Fibroblast of mammary gland (primary cell): ENCODE data around the gene CRTC1.
A peak's percentile ranks its signal among the peaks of the same experiment; 100 is the strongest.
"Not testable (repeated sequence)": the region's sequence is repeated elsewhere in the genome, so short reads cannot be mapped to it uniquely, and the experiment has no call there.

Source experiments
- DNase-seq: peaks from one replicate; pipeline ENCODE4 v3.0.0-alpha.2; 2010; ENCODE audit warnings: low read depth
- H3K4me3 ChIP-seq: 2 replicates; pipeline ENCODE4 v1.5.1; 2011; ENCODE audit warnings: low read depth, mild to moderate bottlenecking, low read length, moderate library complexity; ENCODE audit not compliant: control insufficient read depth
- CTCF ChIP-seq: conservative IDR thresholded peaks from 2 replicates; pipeline ENCODE4 v1.5.1; 2011; ENCODE audit warnings: low read depth, low read length, inconsistent platforms; ENCODE audit not compliant: control insufficient read depth, insufficient read depth

CRTC1 gene

DNA sequence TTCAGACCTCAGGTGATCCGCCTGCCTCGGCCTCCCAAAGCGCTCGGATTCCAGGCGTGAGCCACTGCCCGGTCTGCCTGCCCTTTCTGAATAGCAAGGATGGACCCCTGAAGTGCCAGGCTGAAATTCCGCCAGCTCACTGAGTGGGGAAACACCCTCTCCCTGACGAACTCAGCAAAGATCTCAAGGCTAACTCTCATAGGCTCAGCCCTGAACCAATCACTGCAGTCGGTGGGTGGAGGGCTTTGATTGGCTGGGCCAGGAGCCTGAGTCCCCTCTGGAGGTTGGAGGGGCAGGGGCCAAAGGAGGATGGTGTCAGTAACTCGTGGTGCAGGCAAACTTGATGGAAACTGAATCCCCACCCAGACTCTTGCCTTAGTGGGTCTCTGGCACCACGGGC lies 118.9 kb downstream of the CRTC1 start:
- no peak overlapping the region for H3K4me3 ChIP-seq
- TF ChIP-seq CTCF, result no peak
- no peak for DNase-seq

DNA sequence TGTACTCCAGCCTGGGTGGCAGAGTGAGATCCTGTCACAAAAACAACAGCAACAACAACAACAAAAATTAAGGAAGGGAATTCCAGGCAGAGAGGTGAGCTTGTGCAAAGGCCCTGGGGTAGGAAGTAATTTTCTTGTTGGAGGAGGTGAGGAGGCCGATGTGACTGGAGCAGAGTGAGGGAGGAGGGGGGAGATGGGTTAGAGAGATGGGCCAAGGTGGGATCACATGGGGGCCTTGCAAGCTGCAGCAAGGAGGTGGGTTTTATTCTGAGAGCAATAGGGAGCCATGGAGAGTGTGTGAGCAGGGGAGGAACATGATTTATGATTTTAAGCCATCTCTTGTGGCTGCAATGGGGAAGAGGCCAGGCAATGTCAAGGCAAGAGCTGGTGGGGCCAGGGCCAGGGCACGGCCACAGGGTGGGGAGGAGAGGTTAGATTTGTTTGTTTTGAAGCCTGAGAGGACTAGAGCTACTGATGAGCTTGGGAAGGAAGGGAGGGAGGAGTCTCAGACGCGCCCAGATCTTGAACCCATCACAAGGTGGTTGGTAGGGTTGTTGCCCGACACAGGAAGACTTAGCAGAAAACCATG lies 120.2 kb downstream of the CRTC1 start:
- DNase-seq, result no peak
- no peak overlapping the region for H3K4me3 ChIP-seq
- no peak for TF ChIP-seq CTCF

- no peak for TF ChIP-seq CTCF
- DNase-seq, result no peak
- no peak overlapping the region for H3K4me3 ChIP-seq
Observed at GRCh38 chr19:18804139-18804601, 120.7 kb downstream of the CRTC1 start.

GRCh38 chr19:18804643-18805042 lies 121.2 kb downstream of the CRTC1 start:
- H3K4me3 ChIP-seq, result no peak overlapping the region
- no peak for TF ChIP-seq CTCF
- no peak for DNase-seq

- no peak for TF ChIP-seq CTCF
- no peak for DNase-seq
- H3K4me3 ChIP-seq, result no peak overlapping the region
Observed at GRCh38 chr19:18807861-18808331, 124.4 kb downstream of the CRTC1 start.

- no peak for TF ChIP-seq CTCF
- no peak overlapping the region for H3K4me3 ChIP-seq
- peak; percentile 89 for DNase-seq
Observed at GRCh38 chr19:18809149-18809868, 125.8 kb downstream of the CRTC1 start.

DNA sequence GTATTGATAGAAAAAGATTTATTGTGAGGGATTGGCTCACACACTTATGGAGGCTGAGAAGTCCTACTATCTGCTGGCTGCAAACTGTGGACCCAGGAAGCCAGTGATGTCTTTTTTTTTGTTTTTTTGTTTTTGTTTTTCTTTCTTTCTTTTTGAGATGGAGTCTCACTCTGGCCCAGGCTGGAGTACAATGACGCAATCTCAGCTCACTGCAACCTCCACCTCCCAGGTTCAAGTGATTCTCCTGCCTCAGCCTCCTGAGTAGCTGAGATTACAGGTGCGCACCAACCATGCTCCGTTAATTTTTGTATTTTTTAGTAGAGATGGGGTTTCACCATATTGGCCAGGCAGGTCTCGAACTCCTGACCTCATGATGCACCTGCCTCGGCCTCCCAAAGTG lies 128.2 kb downstream of the CRTC1 start:
- H3K4me3 ChIP-seq, DNase-seq: not testable (repeated sequence)
